OCI-LY7 (cell line): ENCODE measurements around the gene CSTPP1.

Experiments
- EZH2phosphoT487 ChIP-seq: fragments of 200-600 bp; sonication (generic); IDR thresholded peaks from 2 replicates; pipeline ENCODE4 v1.6.1; 2018; ENCODE audit warnings: low read depth, borderline replicate concordance, mild to moderate bottlenecking, mixed run types, antibody characterized with exemption, low read length, moderate library complexity, mixed read lengths
- TF ChIP-seq, protein P1 (sequence below): fragments of 200-600 bp; sonication (generic); conservative IDR thresholded peaks from 2 replicates; pipeline ENCODE4 v1.5.1; 2014; ENCODE audit warnings: mild to moderate bottlenecking, antibody characterized with exemption, low read length, moderate library complexity, mixed read lengths

DNA sequence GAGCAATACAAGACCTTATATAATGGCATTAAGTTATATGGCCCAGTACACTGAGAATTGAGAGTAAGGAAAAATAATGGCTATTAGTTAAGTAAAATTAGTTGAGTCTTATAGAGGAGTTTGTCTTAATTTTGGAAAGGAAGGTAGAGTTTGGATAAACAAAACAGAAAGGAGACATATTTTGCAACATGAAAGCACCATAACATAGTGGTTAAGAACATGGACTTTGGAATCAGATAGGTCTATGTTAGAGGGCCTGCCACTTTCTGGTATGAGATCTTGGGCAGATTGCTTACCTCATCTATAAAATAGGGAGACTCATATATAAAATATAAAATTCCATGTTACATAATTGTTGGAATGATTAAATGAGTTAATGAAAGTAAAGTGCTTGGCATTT, 68.9 kb downstream of the CSTPP1 start:
- TF ChIP-seq, protein P1, sequence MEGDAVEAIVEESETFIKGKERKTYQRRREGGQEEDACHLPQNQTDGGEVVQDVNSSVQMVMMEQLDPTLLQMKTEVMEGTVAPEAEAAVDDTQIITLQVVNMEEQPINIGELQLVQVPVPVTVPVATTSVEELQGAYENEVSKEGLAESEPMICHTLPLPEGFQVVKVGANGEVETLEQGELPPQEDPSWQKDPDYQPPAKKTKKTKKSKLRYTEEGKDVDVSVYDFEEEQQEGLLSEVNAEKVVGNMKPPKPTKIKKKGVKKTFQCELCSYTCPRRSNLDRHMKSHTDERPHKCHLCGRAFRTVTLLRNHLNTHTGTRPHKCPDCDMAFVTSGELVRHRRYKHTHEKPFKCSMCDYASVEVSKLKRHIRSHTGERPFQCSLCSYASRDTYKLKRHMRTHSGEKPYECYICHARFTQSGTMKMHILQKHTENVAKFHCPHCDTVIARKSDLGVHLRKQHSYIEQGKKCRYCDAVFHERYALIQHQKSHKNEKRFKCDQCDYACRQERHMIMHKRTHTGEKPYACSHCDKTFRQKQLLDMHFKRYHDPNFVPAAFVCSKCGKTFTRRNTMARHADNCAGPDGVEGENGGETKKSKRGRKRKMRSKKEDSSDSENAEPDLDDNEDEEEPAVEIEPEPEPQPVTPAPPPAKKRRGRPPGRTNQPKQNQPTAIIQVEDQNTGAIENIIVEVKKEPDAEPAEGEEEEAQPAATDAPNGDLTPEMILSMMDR = no peak
- no peak for TF ChIP-seq EZH2phosphoT487
